Kidney epithelial cell (primary cell): ENCODE results near the gene TINAGL1. TPM values are rescaled to one million over a fixed set of nuclear protein-coding genes. Genes with fewer than 3 reads are reported as not detected.
A peak's percentile ranks its signal among the peaks of the same experiment; 100 is the strongest.

Source experiments
- DNase-seq: peaks from one replicate; pipeline ENCODE4 v3.0.0-alpha.2; 2010; ENCODE audit warnings: low read depth
- H3K27me3 ChIP-seq: 2 replicates; pipeline ENCODE4 v1.6.0; 2011; ENCODE audit warnings: low read length; ENCODE audit not compliant: control insufficient read depth, insufficient read depth
- H3K36me3 ChIP-seq: 2 replicates; pipeline ENCODE4 v1.5.1; 2011; ENCODE audit warnings: low read length; ENCODE audit not compliant: control insufficient read depth, insufficient read depth
- H3K4me3 ChIP-seq: 2 replicates; pipeline ENCODE4 v1.5.1; 2011; ENCODE audit warnings: low read depth, mild to moderate bottlenecking, control low read depth, low read length
- CTCF ChIP-seq: IDR thresholded peaks from 2 replicates; pipeline ENCODE4 v1.5.1; 2011; ENCODE audit warnings: mild to moderate bottlenecking, moderate library complexity, low read length, control low read depth, inconsistent platforms; ENCODE audit not compliant: insufficient read depth, poor library complexity, severe bottlenecking
- total RNA-seq: library from RNA; depleted of rRNA; stranded (reverse); fragments of >200 nt; gene quantifications from 2 replicates; pipeline ENCODE4 v1.2.3, GENCODE V29; 2015

The TINAGL1 gene
- total RNA-seq, 1 donor from 2014 or later, result 140 TPM

GRCh38 chr1:31587720-31588423, 11.6 kb downstream of the TINAGL1 start:
- Histone ChIP-seq H3K36me3 (no peaks in the 10 kb centered on the region), H3K4me3 (no peak overlapping the region), H3K27me3 (no peaks in the 10 kb centered on the region)
- DNase-seq, result no peak
- peak; percentile 87 for TF ChIP-seq CTCF

- no peak for DNase-seq
- Histone ChIP-seq H3K36me3 (no peaks in the 10 kb centered on the region), H3K4me3 (no peak overlapping the region), H3K27me3 (no peaks in the 10 kb centered on the region)
- no peak for TF ChIP-seq CTCF
These were observed 12.6 kb downstream of the TINAGL1 start for GRCh38 chr1:31588751-31589515.

GRCh38 chr1:31591425-31592093, 15.2 kb downstream of the TINAGL1 start:
- peak; percentile 82 for DNase-seq
- H3K36me3 ChIP-seq, result no peaks in the 10 kb centered on the region
- no peak for TF ChIP-seq CTCF

GRCh38 chr1:31592132-31592531, 15.8 kb downstream of the TINAGL1 start:
- Histone ChIP-seq H3K36me3 (no peaks in the 10 kb centered on the region), H3K27me3 (no peaks in the 10 kb centered on the region), H3K4me3 (no peak overlapping the region)
- no peak for DNase-seq
- no peak for TF ChIP-seq CTCF

More at GRCh38 chr1:31591425-31592093, 15.2 kb downstream of the TINAGL1 start:
- Histone ChIP-seq H3K4me3 (no peak overlapping the region), H3K27me3 (no peaks in the 10 kb centered on the region)

- no peak overlapping the region for H3K4me3 ChIP-seq
- H3K27me3 ChIP-seq, result no peaks in the 10 kb centered on the region
- DNase-seq, result no peak
- H3K36me3 ChIP-seq, result no peaks in the 10 kb centered on the region
- TF ChIP-seq CTCF, result no peak
These were observed 16.9 kb downstream of the TINAGL1 start for GRCh38 chr1:31593136-31593665.
